Neural cell (in vitro differentiated cells): ENCODE data around the gene GRIN1.

ENCODE experiments used
- CTCF ChIP-seq: fragments of 450-650 bp; IDR thresholded peaks from 2 replicates; pipeline ENCODE4 v1.5.1; 2014; ENCODE audit warnings: antibody characterized with exemption, mild to moderate bottlenecking, moderate library complexity; ENCODE audit not compliant: poor library complexity, severe bottlenecking
- EP300 ChIP-seq: fragments of 450-650 bp; conservative IDR thresholded peaks from 2 replicates; pipeline ENCODE4 v1.6.1; 2014; ENCODE audit warnings: antibody characterized with exemption, mild to moderate bottlenecking, moderate library complexity; ENCODE audit not compliant: poor library complexity, severe bottlenecking
- EZH2 ChIP-seq: fragments of 200-600, 300-800 bp; shearing (Covaris generic), sonication (generic); IDR thresholded peaks from 2 replicates; pipeline ENCODE4 v1.6.1; 2014; ENCODE audit warnings: antibody characterized with exemption, low read length, borderline replicate concordance, mild to moderate bottlenecking; ENCODE audit not compliant: insufficient read depth, poor library complexity, severe bottlenecking
- MXI1 ChIP-seq: fragments of 450-650 bp; conservative IDR thresholded peaks from 2 replicates; pipeline ENCODE4 v1.6.1; 2014; ENCODE audit warnings: antibody characterized with exemption, mild to moderate bottlenecking; ENCODE audit not compliant: poor library complexity, severe bottlenecking
- RAD21 ChIP-seq: fragments of 450-650 bp; conservative IDR thresholded peaks from 2 replicates; pipeline ENCODE4 v1.6.1; 2014; ENCODE audit warnings: antibody characterized with exemption, mild to moderate bottlenecking, moderate library complexity
- REST ChIP-seq: IDR thresholded peaks from 2 replicates; pipeline ENCODE4 v1.6.1; 2012; ENCODE audit warnings: borderline replicate concordance
- SMC3 ChIP-seq: fragments of 450-650 bp; conservative IDR thresholded peaks from 2 replicates; pipeline ENCODE4 v1.6.1; 2014; ENCODE audit warnings: antibody characterized with exemption, mild to moderate bottlenecking, moderate library complexity; ENCODE audit not compliant: poor library complexity
- TAF1 ChIP-seq: IDR thresholded peaks from 2 replicates; pipeline ENCODE4 v1.6.1; 2012; ENCODE audit warnings: low read depth

GRCh38 chr9:137113385-137114159, 25.4 kb upstream of the GRIN1 start:
- TF ChIP-seq SMC3 (no peak), REST (no peak), RAD21 (no peak), EZH2 (no peak), CTCF (no peak), EP300 (no peak), TAF1 (no peak), MXI1 (no peak)
